Coronary artery (tissue), 2 donors: ENCODE results near the gene ZNF763.

ENCODE experiments used
- DNase-seq: peaks from one replicate; pipeline ENCODE4 v3.0.0-alpha.2; 2017; ENCODE audit warnings: low spot score
- H3K27ac ChIP-seq, 2 donors: fragments of 200-600 bp; sonication (generic); one replicate each; pipeline ENCODE4 v1.5.1; 2016 to 2019
- H3K4me3 ChIP-seq: fragments of 200-600 bp; sonication (generic); 2 replicates; pipeline ENCODE4 v1.5.1; 2016; ENCODE audit warnings: mild to moderate bottlenecking, moderate library complexity
- TF ChIP-seq, protein P1 (sequence below): fragments of 200-600 bp; sonication (generic); IDR thresholded peaks from one replicate; pipeline ENCODE4 v1.5.1; 2019; ENCODE audit warnings: antibody characterized with exemption

Gene ZNF763

DNA sequence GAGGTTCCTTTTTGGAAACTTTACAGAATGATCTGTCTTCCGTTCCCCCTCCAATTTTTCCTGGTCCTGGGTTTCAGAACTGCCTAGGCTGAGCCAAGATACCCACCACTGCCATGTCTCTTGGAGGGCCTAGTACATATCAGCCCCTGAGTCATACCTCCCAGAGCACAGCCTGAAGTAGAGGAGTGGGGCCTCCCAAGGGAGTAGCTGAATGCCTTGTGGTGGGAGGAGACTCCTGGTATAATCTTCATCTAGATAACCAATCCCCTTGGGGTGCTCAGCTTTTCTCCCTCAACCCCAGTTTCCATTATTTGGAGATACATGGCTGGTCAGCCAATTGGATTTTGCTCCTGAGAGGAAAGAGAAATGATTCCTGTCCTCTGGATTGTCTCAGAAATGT, 30.3 kb downstream of the ZNF763 start:
- DNase-seq, result no peak
- TF ChIP-seq, protein P1, sequence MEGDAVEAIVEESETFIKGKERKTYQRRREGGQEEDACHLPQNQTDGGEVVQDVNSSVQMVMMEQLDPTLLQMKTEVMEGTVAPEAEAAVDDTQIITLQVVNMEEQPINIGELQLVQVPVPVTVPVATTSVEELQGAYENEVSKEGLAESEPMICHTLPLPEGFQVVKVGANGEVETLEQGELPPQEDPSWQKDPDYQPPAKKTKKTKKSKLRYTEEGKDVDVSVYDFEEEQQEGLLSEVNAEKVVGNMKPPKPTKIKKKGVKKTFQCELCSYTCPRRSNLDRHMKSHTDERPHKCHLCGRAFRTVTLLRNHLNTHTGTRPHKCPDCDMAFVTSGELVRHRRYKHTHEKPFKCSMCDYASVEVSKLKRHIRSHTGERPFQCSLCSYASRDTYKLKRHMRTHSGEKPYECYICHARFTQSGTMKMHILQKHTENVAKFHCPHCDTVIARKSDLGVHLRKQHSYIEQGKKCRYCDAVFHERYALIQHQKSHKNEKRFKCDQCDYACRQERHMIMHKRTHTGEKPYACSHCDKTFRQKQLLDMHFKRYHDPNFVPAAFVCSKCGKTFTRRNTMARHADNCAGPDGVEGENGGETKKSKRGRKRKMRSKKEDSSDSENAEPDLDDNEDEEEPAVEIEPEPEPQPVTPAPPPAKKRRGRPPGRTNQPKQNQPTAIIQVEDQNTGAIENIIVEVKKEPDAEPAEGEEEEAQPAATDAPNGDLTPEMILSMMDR, result no peak
- Histone ChIP-seq H3K27ac (no peak overlapping the region), H3K4me3 (no peak overlapping the region)

DNA sequence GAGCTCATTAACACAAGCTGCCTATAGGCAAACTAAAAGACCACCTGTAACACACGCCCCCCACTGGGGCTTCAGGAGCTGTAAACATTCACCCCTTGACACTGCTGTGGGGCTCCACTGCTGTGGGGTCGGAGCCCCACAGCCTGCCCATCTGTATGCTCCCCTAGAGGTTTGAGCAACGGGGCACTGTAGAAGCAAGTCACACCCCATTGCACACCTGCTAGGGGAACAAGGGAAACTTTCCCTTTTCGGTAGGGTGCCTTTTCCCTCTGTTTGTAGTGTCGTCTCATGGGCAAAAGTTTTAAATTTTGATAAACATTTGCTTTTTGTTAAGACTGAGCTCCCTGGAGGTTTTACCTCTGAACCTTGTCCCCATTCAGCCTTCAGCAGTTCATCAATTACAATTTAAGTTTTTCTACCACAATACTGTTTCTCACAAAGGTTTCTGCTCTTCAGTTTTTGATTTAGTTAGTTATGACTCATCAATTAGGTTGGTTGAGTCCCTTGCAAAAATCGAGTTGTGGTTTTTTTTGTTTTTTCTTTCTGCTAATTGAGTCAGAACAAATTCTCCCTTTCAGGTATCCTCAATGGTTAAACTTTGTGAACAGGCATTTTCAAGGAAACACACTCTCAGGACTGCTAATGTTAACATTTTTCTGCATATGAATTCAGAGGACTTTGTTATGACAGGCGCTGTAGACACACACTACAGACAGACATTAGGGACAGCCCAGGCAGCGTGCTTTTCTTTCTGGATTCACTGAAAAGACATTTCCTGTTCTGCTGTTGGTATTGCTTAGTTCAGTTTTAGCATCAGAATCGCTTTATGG, 35.5 kb downstream of the ZNF763 start:
- Histone ChIP-seq H3K27ac (no peak overlapping the region), H3K4me3 (no peak overlapping the region)
- TF ChIP-seq, protein P1, result no peak
- DNase-seq, result no peak

DNA sequence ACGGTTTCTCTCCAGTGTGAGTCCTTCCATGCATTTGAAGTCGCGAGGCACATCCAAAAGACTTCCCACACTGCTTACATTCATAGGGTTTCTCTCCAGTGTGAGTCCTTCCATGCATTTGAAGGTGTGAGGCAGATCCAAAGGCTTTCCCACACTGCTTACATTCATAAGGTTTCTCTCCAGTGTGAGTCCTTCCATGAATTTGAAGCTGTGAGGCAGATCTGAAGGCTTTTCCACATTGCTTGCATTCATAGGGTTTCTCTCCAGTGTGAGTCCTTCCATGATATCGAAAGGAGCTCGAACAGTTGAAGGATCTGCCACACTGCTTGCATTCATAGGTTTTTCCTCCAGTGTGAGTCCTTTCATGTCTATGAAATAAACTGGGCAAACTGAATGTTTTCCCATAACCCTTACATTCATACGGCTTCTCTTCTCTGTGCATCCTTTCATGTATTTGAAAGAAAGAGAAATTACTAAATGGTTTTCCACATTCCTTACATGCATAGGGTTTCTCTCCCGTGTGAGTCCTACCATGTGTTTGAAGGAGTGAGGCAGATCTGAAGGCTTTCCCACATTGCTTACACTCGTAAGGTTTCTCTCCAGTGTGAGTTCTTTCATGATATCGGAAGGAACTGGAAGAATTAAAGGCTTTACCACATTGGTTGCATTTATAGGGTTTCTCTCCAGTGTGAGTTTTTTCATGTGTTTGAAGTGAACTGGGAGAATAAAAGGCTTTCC, 50.3 kb downstream of the ZNF763 start:
- no peak overlapping the region for H3K27ac ChIP-seq
- no peak for DNase-seq
- TF ChIP-seq, protein P1, result no peak
- H3K4me3 ChIP-seq, result no peak overlapping the region

DNA sequence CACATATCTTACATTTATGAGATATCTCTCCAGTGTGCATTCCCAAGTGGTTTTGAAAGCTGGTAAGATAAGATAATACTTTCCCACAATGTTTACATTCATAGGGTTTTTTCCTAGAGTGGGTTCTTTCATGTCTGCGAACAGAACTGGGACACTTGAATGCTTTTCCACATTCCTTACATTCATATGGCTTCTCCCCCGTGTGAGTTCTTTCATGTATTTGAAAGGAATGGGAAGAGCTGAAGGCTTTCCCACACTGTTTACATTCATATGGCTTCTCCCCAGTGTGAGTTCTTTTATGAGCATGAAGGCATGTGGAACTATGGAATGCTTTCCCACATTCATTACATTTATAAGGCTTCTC, 50.9 kb downstream of the ZNF763 start:
- TF ChIP-seq, protein P1, result no peak
- no peak for DNase-seq
- no peak overlapping the region for H3K27ac ChIP-seq
- no peak overlapping the region for H3K4me3 ChIP-seq
